ENCODE measurements around the gene KAZN. TPM values are rescaled to one million over a fixed set of nuclear protein-coding genes. Genes with fewer than 3 reads are reported as not detected.

KAZN gene
- total RNA-seq, 1 experiment from 2014 or later, result 2.4 TPM

DNA sequence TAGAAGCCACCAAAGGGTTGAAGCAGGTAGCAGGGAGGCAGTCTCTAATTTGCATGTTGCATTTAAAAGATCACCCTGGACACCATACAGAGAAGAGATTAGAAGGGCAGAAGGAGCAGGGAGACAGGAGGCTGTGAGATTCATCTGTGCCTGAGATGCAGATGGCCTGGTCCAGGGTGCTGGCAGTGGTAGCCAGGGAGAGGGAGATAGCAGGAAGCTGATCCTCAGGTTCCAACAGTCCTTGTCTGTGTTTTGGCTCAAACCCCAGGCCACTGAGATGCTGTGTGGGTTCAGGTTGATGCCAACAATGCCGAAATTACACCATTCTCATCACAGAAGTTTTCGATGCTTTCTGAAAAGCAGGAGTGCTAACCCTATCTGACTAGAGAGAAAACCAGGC is 113.7 kb downstream of the KAZN start:
- ChIA-PET POLR2A (no interaction called here), CTCF (no interaction called here)
- Histone ChIP-seq H3K9me3 (no peaks in the 10 kb centered on the region), H3K27me3 (replicated peaks; ENCODE audit: control insufficient read depth, insufficient read depth, low read length) (no peaks in the 10 kb centered on the region), H3K36me3 (ENCODE audit: control insufficient read depth, insufficient read depth, low read length) (no peaks in the 10 kb centered on the region), H3K4me1 (no peaks in the 10 kb centered on the region), H3K4me3 (ENCODE audit: low read depth, low read length) (no peak overlapping the region)
- no peak overlapping the region for H3K4me3 Mint-ChIP-seq (ENCODE audit: unreplicated experiment)
- H3K27ac Mint-ChIP-seq (ENCODE audit: unreplicated experiment), result no peak overlapping the region
- no peak for DNase-seq
- intact Hi-C loops (cut with micrococcal nuclease; ENCODE audit: unreplicated experiment), result no loop called here
- H3K9me3 Mint-ChIP-seq (ENCODE audit: unreplicated experiment), result no peaks in the 10 kb centered on the region
- TF ChIP-seq, protein P1, sequence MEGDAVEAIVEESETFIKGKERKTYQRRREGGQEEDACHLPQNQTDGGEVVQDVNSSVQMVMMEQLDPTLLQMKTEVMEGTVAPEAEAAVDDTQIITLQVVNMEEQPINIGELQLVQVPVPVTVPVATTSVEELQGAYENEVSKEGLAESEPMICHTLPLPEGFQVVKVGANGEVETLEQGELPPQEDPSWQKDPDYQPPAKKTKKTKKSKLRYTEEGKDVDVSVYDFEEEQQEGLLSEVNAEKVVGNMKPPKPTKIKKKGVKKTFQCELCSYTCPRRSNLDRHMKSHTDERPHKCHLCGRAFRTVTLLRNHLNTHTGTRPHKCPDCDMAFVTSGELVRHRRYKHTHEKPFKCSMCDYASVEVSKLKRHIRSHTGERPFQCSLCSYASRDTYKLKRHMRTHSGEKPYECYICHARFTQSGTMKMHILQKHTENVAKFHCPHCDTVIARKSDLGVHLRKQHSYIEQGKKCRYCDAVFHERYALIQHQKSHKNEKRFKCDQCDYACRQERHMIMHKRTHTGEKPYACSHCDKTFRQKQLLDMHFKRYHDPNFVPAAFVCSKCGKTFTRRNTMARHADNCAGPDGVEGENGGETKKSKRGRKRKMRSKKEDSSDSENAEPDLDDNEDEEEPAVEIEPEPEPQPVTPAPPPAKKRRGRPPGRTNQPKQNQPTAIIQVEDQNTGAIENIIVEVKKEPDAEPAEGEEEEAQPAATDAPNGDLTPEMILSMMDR (IDR thresholded peaks at IDR 0.05; ENCODE audit: insufficient read depth in 1 of 2, low read depth in 1 of 2, low read length in 1 of 2, severe bottlenecking in 1 of 2, unreplicated experiment in 1 of 2), result no peak
- H3K4me1 Mint-ChIP-seq (ENCODE audit: low read depth, unreplicated experiment), result no peaks in the 10 kb centered on the region
- peaks cover 2% of the 10 kb centered on the region for H3K27me3 Mint-ChIP-seq (ENCODE audit: insufficient read depth, unreplicated experiment)
- no peaks in the 10 kb centered on the region for H3K36me3 Mint-ChIP-seq (ENCODE audit: insufficient read depth, unreplicated experiment)
- no TSS peak for BruUV-seq (replicated peaks)

DNA sequence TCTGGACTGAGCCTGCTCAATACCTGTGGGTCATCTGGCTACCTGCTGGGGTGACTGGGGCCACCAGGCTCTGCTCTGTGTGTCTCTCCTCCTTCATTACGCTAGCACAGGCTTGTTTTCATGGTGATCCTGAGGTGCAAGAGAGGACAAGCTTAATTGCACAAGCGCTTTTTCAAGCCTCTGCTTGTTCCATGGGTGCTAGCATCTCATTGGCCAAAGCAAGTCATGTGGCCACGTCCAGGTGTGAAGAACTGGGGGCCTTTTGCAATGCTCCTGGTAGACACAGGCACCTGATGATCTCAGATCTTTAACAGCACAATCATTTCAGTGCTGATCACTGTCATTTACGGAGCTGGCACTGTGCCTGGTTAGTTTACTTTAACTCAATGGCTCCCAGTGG is 114.6 kb downstream of the KAZN start:
- no peak overlapping the region for H3K27ac Mint-ChIP-seq (ENCODE audit: unreplicated experiment)
- H3K4me1 Mint-ChIP-seq (ENCODE audit: low read depth, unreplicated experiment), result no peaks in the 10 kb centered on the region
- intact Hi-C loops (cut with micrococcal nuclease; ENCODE audit: unreplicated experiment), result no loop called here
- H3K27me3 Mint-ChIP-seq (ENCODE audit: insufficient read depth, unreplicated experiment), result no peaks in the 10 kb centered on the region
- DNase-seq, result no peak
- H3K4me1 ChIP-seq, result no peaks in the 10 kb centered on the region
- no peak overlapping the region for H3K4me3 Mint-ChIP-seq (ENCODE audit: unreplicated experiment)
- TF ChIP-seq, protein P1 (IDR thresholded peaks at IDR 0.05; ENCODE audit: insufficient read depth in 1 of 2, low read depth in 1 of 2, low read length in 1 of 2, severe bottlenecking in 1 of 2, unreplicated experiment in 1 of 2), result no peak
- H3K36me3 Mint-ChIP-seq (ENCODE audit: insufficient read depth, unreplicated experiment), result no peaks in the 10 kb centered on the region
- H3K27me3 ChIP-seq (replicated peaks; ENCODE audit: control insufficient read depth, insufficient read depth, low read length), result no peaks in the 10 kb centered on the region
- no TSS peak for BruUV-seq (replicated peaks)
- H3K36me3 ChIP-seq (ENCODE audit: control insufficient read depth, insufficient read depth, low read length), result no peaks in the 10 kb centered on the region
- no peaks in the 10 kb centered on the region for H3K9me3 ChIP-seq
- CTCF ChIA-PET, result no interaction called here
- H3K4me3 ChIP-seq (ENCODE audit: low read depth, low read length), result no peak overlapping the region
- no peaks in the 10 kb centered on the region for H3K9me3 Mint-ChIP-seq (ENCODE audit: unreplicated experiment)
- POLR2A ChIA-PET, result no interaction called here

DNA sequence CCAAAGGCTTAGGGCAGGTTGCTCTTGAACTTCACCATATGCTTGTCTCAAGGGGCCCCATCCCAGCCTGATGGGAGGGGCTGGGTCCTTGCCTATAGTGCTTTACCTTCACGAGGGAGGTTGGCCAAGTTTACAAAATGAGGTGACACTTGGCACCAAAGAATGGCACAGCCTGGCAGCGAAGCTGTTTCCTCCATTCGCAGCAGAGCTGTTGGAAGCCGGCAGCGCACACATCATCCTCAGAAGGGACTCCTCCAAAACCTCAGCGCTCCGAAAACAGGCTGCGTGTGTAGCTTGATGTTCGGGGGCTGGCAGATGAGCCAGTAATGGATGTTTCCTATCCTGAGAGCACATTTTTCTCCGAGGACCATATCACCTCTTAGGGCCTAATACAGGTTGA is 116.8 kb downstream of the KAZN start:
- POLR2A ChIA-PET, result no interaction called here
- no peaks in the 10 kb centered on the region for H3K4me1 Mint-ChIP-seq (ENCODE audit: low read depth, unreplicated experiment)
- no TSS peak for BruUV-seq (replicated peaks)

More for the DNA sequence above, 116.8 kb downstream of the KAZN start:
- Histone ChIP-seq H3K36me3 (ENCODE audit: control insufficient read depth, insufficient read depth, low read length) (no peaks in the 10 kb centered on the region), H3K27me3 (replicated peaks; ENCODE audit: control insufficient read depth, insufficient read depth, low read length) (no peaks in the 10 kb centered on the region), H3K4me1 (no peaks in the 10 kb centered on the region), H3K4me3 (ENCODE audit: low read depth, low read length) (no peak overlapping the region), H3K9me3 (no peaks in the 10 kb centered on the region)
- CTCF ChIA-PET, result no interaction called here
- H3K36me3 Mint-ChIP-seq (ENCODE audit: insufficient read depth, unreplicated experiment), result no peaks in the 10 kb centered on the region
- H3K27ac Mint-ChIP-seq (ENCODE audit: unreplicated experiment), result no peak overlapping the region
- H3K4me3 Mint-ChIP-seq (ENCODE audit: unreplicated experiment), result no peak overlapping the region
- no peaks in the 10 kb centered on the region for H3K27me3 Mint-ChIP-seq (ENCODE audit: insufficient read depth, unreplicated experiment)
- H3K9me3 Mint-ChIP-seq (ENCODE audit: unreplicated experiment), result no peaks in the 10 kb centered on the region
- intact Hi-C loops (cut with micrococcal nuclease; ENCODE audit: unreplicated experiment), result no loop called here
- TF ChIP-seq, protein P1 (IDR thresholded peaks at IDR 0.05; ENCODE audit: insufficient read depth in 1 of 2, low read depth in 1 of 2, low read length in 1 of 2, severe bottlenecking in 1 of 2, unreplicated experiment in 1 of 2), result no peak
- DNase-seq, result no peak

Data from Caco-2 (cell line).